ENCODE data around the gene EFHC1. TPM values are rescaled to one million over a fixed set of nuclear protein-coding genes. Genes with fewer than 3 reads are reported as not detected.

Gene EFHC1
- total and polyA plus RNA-seq, 2 experiments from 2014 or later = 24.3 to 28.0 TPM

DNA sequence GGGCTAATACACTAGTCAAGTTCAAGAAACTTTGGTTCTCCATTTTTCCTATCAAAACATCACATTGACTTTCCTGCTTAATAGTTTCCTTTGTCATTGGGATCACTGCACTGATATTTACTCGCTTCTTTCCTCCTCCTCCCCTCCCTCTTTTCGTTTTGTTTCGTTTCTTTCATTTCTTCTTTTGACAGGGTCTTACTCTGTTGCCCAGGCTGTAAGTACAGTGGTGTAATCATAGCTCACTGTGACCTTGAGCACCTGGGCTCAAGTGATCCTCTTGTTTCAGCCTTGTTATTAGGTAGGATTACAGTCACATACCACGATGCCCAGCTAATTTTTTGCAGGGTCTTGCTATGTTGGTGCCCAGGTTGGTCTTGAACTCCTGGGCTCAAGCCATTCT is 45.9 kb upstream of the EFHC1 start:
- Histone ChIP-seq H2AFZ (no peak overlapping the region), H3K4me3 (no peak overlapping the region), H3K79me2 (replicated peaks; ENCODE audit: insufficient read depth) (peaks cover 2% of the 10 kb centered on the region; the same call in 1 of the 2 replicates), H3K27me3 (ENCODE audit: insufficient read depth) (no peaks in the 10 kb centered on the region), H3F3A (replicated peaks; ENCODE audit: low read depth) (no peaks in the 10 kb centered on the region), H3K9me2 (ENCODE audit: insufficient read depth) (no peaks in the 10 kb centered on the region), H3K4me2 (no peak overlapping the region), H3K4me1 (ENCODE audit: insufficient read depth) (no peaks in the 10 kb centered on the region), H4K20me1 (replicated peaks; ENCODE audit: insufficient read depth) (peaks cover 4% of the 10 kb centered on the region; the same call in 1 of the 2 replicates), H3K27ac (ENCODE audit: low read depth) (no peak overlapping the region), H3K36me3 (ENCODE audit: insufficient read depth) (no peaks in the 10 kb centered on the region)
- no peak for ATAC-seq
- TF ChIP-seq, protein P1, sequence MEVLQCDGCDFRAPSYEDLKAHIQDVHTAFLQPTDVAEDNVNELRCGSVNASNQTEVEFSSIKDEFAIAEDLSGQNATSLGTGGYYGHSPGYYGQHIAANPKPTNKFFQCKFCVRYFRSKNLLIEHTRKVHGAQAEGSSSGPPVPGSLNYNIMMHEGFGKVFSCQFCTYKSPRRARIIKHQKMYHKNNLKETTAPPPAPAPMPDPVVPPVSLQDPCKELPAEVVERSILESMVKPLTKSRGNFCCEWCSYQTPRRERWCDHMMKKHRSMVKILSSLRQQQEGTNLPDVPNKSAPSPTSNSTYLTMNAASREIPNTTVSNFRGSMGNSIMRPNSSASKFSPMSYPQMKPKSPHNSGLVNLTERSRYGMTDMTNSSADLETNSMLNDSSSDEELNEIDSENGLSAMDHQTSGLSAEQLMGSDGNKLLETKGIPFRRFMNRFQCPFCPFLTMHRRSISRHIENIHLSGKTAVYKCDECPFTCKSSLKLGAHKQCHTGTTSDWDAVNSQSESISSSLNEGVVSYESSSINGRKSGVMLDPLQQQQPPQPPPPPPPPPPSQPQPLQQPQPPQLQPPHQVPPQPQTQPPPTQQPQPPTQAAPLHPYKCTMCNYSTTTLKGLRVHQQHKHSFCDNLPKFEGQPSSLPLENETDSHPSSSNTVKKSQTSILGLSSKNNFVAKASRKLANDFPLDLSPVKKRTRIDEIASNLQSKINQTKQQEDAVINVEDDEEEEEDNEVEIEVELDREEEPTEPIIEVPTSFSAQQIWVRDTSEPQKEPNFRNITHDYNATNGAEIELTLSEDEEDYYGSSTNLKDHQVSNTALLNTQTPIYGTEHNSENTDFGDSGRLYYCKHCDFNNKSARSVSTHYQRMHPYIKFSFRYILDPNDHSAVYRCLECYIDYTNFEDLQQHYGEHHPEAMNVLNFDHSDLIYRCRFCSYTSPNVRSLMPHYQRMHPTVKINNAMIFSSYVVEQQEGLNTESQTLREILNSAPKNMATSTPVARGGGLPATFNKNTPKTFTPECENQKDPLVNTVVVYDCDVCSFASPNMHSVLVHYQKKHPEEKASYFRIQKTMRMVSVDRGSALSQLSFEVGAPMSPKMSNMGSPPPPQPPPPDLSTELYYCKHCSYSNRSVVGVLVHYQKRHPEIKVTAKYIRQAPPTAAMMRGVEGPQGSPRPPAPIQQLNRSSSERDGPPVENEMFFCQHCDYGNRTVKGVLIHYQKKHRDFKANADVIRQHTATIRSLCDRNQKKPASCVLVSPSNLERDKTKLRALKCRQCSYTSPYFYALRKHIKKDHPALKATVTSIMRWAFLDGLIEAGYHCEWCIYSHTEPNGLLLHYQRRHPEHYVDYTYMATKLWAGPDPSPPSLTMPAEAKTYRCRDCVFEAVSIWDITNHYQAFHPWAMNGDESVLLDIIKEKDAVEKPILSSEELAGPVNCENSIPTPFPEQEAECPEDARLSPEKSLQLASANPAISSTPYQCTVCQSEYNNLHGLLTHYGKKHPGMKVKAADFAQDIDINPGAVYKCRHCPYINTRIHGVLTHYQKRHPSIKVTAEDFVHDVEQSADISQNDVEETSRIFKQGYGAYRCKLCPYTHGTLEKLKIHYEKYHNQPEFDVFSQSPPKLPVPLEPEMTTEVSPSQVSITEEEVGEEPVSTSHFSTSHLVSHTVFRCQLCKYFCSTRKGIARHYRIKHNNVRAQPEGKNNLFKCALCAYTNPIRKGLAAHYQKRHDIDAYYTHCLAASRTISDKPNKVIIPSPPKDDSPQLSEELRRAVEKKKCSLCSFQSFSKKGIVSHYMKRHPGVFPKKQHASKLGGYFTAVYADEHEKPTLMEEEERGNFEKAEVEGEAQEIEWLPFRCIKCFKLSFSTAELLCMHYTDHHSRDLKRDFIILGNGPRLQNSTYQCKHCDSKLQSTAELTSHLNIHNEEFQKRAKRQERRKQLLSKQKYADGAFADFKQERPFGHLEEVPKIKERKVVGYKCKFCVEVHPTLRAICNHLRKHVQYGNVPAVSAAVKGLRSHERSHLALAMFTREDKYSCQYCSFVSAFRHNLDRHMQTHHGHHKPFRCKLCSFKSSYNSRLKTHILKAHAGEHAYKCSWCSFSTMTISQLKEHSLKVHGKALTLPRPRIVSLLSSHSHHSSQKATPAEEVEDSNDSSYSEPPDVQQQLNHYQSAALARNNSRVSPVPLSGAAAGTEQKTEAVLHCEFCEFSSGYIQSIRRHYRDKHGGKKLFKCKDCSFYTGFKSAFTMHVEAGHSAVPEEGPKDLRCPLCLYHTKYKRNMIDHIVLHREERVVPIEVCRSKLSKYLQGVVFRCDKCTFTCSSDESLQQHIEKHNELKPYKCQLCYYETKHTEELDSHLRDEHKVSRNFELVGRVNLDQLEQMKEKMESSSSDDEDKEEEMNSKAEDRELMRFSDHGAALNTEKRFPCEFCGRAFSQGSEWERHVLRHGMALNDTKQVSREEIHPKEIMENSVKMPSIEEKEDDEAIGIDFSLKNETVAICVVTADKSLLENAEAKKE (CRISPR knock-in tag; IDR thresholded peaks at IDR 0.05) = no peak
- TF ChIP-seq EZH2 (IDR thresholded peaks at IDR 0.05; ENCODE audit: low read depth, unreplicated experiment) (no peak), CREB1 (CRISPR knock-in tag; IDR thresholded peaks at IDR 0.05; ENCODE audit: low read depth) (no peak), JUNB (IDR thresholded peaks at IDR 0.05; ENCODE audit: unreplicated experiment) (no peak), ZNF331 (CRISPR knock-in tag; IDR thresholded peaks at IDR 0.05; ENCODE audit: low read depth) (no peak), EZH2phosphoT487 (IDR thresholded peaks at IDR 0.05; ENCODE audit: unreplicated experiment) (no peak), POLR2AphosphoS5 (IDR thresholded peaks at IDR 0.05; ENCODE audit: low read depth) (no peak), ZNF114 (CRISPR knock-in tag; IDR thresholded peaks at IDR 0.05) (no peak), STAT1 (IDR thresholded peaks at IDR 0.05; ENCODE audit: unreplicated experiment) (no peak), NANOG (IDR thresholded peaks at IDR 0.05; ENCODE audit: borderline replicate concordance) (no peak)
- TF ChIP-seq, protein P2, sequence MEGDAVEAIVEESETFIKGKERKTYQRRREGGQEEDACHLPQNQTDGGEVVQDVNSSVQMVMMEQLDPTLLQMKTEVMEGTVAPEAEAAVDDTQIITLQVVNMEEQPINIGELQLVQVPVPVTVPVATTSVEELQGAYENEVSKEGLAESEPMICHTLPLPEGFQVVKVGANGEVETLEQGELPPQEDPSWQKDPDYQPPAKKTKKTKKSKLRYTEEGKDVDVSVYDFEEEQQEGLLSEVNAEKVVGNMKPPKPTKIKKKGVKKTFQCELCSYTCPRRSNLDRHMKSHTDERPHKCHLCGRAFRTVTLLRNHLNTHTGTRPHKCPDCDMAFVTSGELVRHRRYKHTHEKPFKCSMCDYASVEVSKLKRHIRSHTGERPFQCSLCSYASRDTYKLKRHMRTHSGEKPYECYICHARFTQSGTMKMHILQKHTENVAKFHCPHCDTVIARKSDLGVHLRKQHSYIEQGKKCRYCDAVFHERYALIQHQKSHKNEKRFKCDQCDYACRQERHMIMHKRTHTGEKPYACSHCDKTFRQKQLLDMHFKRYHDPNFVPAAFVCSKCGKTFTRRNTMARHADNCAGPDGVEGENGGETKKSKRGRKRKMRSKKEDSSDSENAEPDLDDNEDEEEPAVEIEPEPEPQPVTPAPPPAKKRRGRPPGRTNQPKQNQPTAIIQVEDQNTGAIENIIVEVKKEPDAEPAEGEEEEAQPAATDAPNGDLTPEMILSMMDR (conservative IDR thresholded peaks at IDR 0.05; ENCODE audit: low read depth in 2 of 2) = no peak
- TF ChIP-seq, protein P3, sequence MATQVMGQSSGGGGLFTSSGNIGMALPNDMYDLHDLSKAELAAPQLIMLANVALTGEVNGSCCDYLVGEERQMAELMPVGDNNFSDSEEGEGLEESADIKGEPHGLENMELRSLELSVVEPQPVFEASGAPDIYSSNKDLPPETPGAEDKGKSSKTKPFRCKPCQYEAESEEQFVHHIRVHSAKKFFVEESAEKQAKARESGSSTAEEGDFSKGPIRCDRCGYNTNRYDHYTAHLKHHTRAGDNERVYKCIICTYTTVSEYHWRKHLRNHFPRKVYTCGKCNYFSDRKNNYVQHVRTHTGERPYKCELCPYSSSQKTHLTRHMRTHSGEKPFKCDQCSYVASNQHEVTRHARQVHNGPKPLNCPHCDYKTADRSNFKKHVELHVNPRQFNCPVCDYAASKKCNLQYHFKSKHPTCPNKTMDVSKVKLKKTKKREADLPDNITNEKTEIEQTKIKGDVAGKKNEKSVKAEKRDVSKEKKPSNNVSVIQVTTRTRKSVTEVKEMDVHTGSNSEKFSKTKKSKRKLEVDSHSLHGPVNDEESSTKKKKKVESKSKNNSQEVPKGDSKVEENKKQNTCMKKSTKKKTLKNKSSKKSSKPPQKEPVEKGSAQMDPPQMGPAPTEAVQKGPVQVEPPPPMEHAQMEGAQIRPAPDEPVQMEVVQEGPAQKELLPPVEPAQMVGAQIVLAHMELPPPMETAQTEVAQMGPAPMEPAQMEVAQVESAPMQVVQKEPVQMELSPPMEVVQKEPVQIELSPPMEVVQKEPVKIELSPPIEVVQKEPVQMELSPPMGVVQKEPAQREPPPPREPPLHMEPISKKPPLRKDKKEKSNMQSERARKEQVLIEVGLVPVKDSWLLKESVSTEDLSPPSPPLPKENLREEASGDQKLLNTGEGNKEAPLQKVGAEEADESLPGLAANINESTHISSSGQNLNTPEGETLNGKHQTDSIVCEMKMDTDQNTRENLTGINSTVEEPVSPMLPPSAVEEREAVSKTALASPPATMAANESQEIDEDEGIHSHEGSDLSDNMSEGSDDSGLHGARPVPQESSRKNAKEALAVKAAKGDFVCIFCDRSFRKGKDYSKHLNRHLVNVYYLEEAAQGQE (IDR thresholded peaks at IDR 0.05; ENCODE audit: unreplicated experiment) = no peak
- TF ChIP-seq, protein P4, sequence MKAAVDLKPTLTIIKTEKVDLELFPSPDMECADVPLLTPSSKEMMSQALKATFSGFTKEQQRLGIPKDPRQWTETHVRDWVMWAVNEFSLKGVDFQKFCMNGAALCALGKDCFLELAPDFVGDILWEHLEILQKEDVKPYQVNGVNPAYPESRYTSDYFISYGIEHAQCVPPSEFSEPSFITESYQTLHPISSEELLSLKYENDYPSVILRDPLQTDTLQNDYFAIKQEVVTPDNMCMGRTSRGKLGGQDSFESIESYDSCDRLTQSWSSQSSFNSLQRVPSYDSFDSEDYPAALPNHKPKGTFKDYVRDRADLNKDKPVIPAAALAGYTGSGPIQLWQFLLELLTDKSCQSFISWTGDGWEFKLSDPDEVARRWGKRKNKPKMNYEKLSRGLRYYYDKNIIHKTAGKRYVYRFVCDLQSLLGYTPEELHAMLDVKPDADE (IDR thresholded peaks at IDR 0.05) = no peak
- H3K27me3 Mint-ChIP-seq (ENCODE audit: insufficient read depth, low read depth, poor library complexity) = no peaks in the 10 kb centered on the region
- no peak overlapping the region for H3K4me3 Mint-ChIP-seq
- DNase-seq (ENCODE audit: low spot score) = no peak
- H3K9me3 Mint-ChIP-seq = peaks cover 3% of the 10 kb centered on the region; the same call in 1 of the 3 replicates
- H3K36me3 Mint-ChIP-seq (ENCODE audit: low read depth) = peaks cover 8% of the 10 kb centered on the region
- peaks cover 2% of the 10 kb centered on the region; the same call in 1 of the 3 replicates for H3K4me1 Mint-ChIP-seq
- H3K27ac Mint-ChIP-seq = no peak overlapping the region

All from GM23338 (cell line).